H9 (cell line): ENCODE data around the gene NR1I2. TPM values are rescaled to one million over a fixed set of nuclear protein-coding genes. Genes with fewer than 3 reads are reported as not detected.
A peak's percentile ranks its signal among the peaks of the same experiment; 100 is the strongest.

Experiments used
- DNase-seq: peaks from one replicate; pipeline ENCODE4 v3.0.0-alpha.2; 2017
- H2AFZ ChIP-seq: one replicate; pipeline ENCODE4 v1.6.1; 2013; ENCODE audit warnings: mild to moderate bottlenecking, low read length, control low read depth, moderate library complexity
- H2AK5ac ChIP-seq: 2 replicates; pipeline ENCODE4 v1.6.1; 2013; ENCODE audit warnings: low read length, control low read depth, mixed read lengths; ENCODE audit not compliant: insufficient read length
- H2BK120ac ChIP-seq: one replicate; pipeline ENCODE4 v1.6.1; 2013; ENCODE audit warnings: low read depth, mild to moderate bottlenecking, low read length, control low read depth, inconsistent platforms; ENCODE audit not compliant: poor library complexity, severe bottlenecking
- H2BK12ac ChIP-seq: 2 replicates; pipeline ENCODE4 v1.6.1; 2013; ENCODE audit warnings: low read length, control low read depth, mixed read lengths, low read depth; ENCODE audit not compliant: insufficient read length
- H2BK15ac ChIP-seq: 2 replicates; pipeline ENCODE4 v1.6.1; 2013; ENCODE audit warnings: low read depth, low read length, control low read depth
- H2BK20ac ChIP-seq: one replicate; pipeline ENCODE4 v1.6.1; 2013; ENCODE audit warnings: low read depth, mild to moderate bottlenecking, low read length, control low read depth, inconsistent platforms; ENCODE audit not compliant: poor library complexity, severe bottlenecking
- H2BK5ac ChIP-seq: 2 replicates; pipeline ENCODE4 v1.6.1; 2013; ENCODE audit warnings: low read length, control low read depth, mixed read lengths; ENCODE audit not compliant: insufficient read length
- H3K14ac ChIP-seq: 2 replicates; pipeline ENCODE4 v1.6.1; 2013; ENCODE audit warnings: low read length, control low read depth; ENCODE audit not compliant: insufficient read depth
- H3K18ac ChIP-seq: 2 replicates; pipeline ENCODE4 v1.6.1; 2013; ENCODE audit warnings: low read depth, mild to moderate bottlenecking, mixed read lengths, low read length, control low read depth; ENCODE audit not compliant: insufficient read length
- H3K23ac ChIP-seq: 2 replicates; pipeline ENCODE4 v1.6.1; 2013; ENCODE audit warnings: low read length, control low read depth, mixed read lengths, low read depth; ENCODE audit not compliant: insufficient read length
- H3K23me2 ChIP-seq: 2 replicates; pipeline ENCODE4 v1.6.1; 2013; ENCODE audit warnings: low read depth, mild to moderate bottlenecking, mixed read lengths, low read length, control low read depth; ENCODE audit not compliant: insufficient read length, poor library complexity, severe bottlenecking
- H3K27ac ChIP-seq: 2 replicates; pipeline ENCODE4 v1.5.1; 2013; ENCODE audit warnings: low read length, control low read depth, mixed read lengths, low read depth; ENCODE audit not compliant: insufficient read length
- H3K27me3 ChIP-seq: 2 replicates; pipeline ENCODE4 v1.6.1; 2013; ENCODE audit warnings: low read length, control low read depth, inconsistent platforms; ENCODE audit not compliant: insufficient read depth
- H3K4ac ChIP-seq: 2 replicates; pipeline ENCODE4 v1.6.1; 2013; ENCODE audit warnings: low read depth, mild to moderate bottlenecking, control low read depth, inconsistent platforms, low read length, moderate library complexity
- H3K4me1 ChIP-seq: 2 replicates; pipeline ENCODE4 v1.6.1; 2013; ENCODE audit warnings: low read length, control low read depth, inconsistent platforms; ENCODE audit not compliant: insufficient read depth
- H3K4me2 ChIP-seq: 2 replicates; pipeline ENCODE4 v1.6.1; 2013; ENCODE audit warnings: low read length, control low read depth, mixed read lengths; ENCODE audit not compliant: insufficient read length, insufficient read depth
- H3K56ac ChIP-seq: 2 replicates; pipeline ENCODE4 v1.6.1; 2013; ENCODE audit warnings: low read depth, mild to moderate bottlenecking, mixed read lengths, low read length, control low read depth; ENCODE audit not compliant: insufficient read length
- H3K79me1 ChIP-seq: 2 replicates; pipeline ENCODE4 v1.6.1; 2013; ENCODE audit warnings: low read depth, mild to moderate bottlenecking, moderate library complexity, low read length, control low read depth, inconsistent platforms; ENCODE audit not compliant: insufficient read depth, poor library complexity, severe bottlenecking
- H3K79me2 ChIP-seq: 2 replicates; pipeline ENCODE4 v1.6.1; 2013; ENCODE audit warnings: low read length, control low read depth, inconsistent platforms; ENCODE audit not compliant: insufficient read depth
- H3K9ac ChIP-seq: 2 replicates; pipeline ENCODE4 v1.6.1; 2013; ENCODE audit warnings: low read length, control low read depth, mixed read lengths; ENCODE audit not compliant: insufficient read length; ENCODE audit errors: extremely low read depth
- H3K9me3 ChIP-seq: one replicate; pipeline ENCODE4 v1.6.1; 2013; ENCODE audit warnings: low read depth, low read length, inconsistent platforms; ENCODE audit not compliant: control insufficient read depth
- H3T11ph ChIP-seq: one replicate; pipeline ENCODE4 v1.6.1; 2013; ENCODE audit warnings: mild to moderate bottlenecking, low read length, control low read depth, inconsistent platforms
- H4K20me1 ChIP-seq: one replicate; pipeline ENCODE4 v1.6.1; 2013; ENCODE audit not compliant: control insufficient read depth, insufficient read length, insufficient read depth
- H4K5ac ChIP-seq: 2 replicates; pipeline ENCODE4 v1.6.1; 2013; ENCODE audit warnings: low read depth, mild to moderate bottlenecking, mixed read lengths, low read length, control low read depth; ENCODE audit not compliant: insufficient read length
- H4K8ac ChIP-seq: replicated peaks from 2 replicates; pipeline ENCODE4 v1.6.1; 2013; ENCODE audit warnings: low read length, control low read depth, mixed read lengths, low read depth; ENCODE audit not compliant: insufficient read length
- H4K91ac ChIP-seq: 2 replicates; pipeline ENCODE4 v1.6.1; 2013; ENCODE audit warnings: low read depth, mild to moderate bottlenecking, moderate library complexity, mixed read lengths, low read length, control low read depth; ENCODE audit not compliant: insufficient read length
- H3K27ac Mint-ChIP-seq, 3 experiments: 2 replicates in 2 of 3; 3 replicates in 1 of 3; pipeline ENCODE4 v1.8.0; 2020 to 2021; ENCODE audit warnings: mixed read lengths in 3 of 3, mild to moderate bottlenecking in 1 of 3, moderate library complexity in 1 of 3
- H3K27me3 Mint-ChIP-seq: 2 replicates; pipeline ENCODE4 v1.8.0; 2021; ENCODE audit warnings: low read depth, mild to moderate bottlenecking, moderate library complexity, mixed read lengths
- H3K36me3 Mint-ChIP-seq, 3 experiments: 2 replicates in 2 of 3; 3 replicates in 1 of 3; pipeline ENCODE4 v1.8.0; 2020 to 2021; ENCODE audit warnings: low read depth in 3 of 3, mixed read lengths in 3 of 3; ENCODE audit not compliant: insufficient read depth in 1 of 3
- H3K4me1 Mint-ChIP-seq, 2 experiments: 2 replicates each; pipeline ENCODE4 v1.8.0; 2020; ENCODE audit warnings: mixed read lengths in 2 of 2
- H3K4me3 Mint-ChIP-seq, 2 experiments: 2 replicates in 1 of 2; 3 replicates in 1 of 2; pipeline ENCODE4 v1.8.0; 2020 to 2021; ENCODE audit warnings: mild to moderate bottlenecking in 2 of 2, mixed read lengths in 2 of 2, moderate library complexity in 1 of 2
- H3K9me3 Mint-ChIP-seq, 2 experiments: 2 replicates in 1 of 2; 3 replicates in 1 of 2; pipeline ENCODE4 v1.8.0; 2020; ENCODE audit warnings: mild to moderate bottlenecking in 2 of 2, mixed read lengths in 2 of 2, moderate library complexity in 1 of 2
- CTCF ChIP-seq: fragments of 200-600 bp; sonication (generic); conservative IDR thresholded peaks from 3 replicates; pipeline ENCODE4 v1.8.0; 2021; ENCODE audit warnings: antibody characterized with exemption, mild to moderate bottlenecking
- WGBS: extraction: QIAGEN DNeasy Blood & Tissue Kit; methylation state at CpG from one replicate; pipeline ENCODE4 v1.1.7; 2013; ENCODE audit warnings: missing lambda C conversion rate, low lambda C conversion rate, mixed read lengths; ENCODE audit not compliant: insufficient read length; ENCODE audit errors: extremely low coverage; 5-methylcytosine and 5-hydroxymethylcytosine counted together
- total RNA-seq: library from RNA; stranded (reverse); gene quantifications from 2 replicates; pipeline ENCODE4 v1.2.1, GENCODE V29; 2021

Gene NR1I2
- total RNA-seq, 1 experiment from 2014 or later, result not detected

DNA sequence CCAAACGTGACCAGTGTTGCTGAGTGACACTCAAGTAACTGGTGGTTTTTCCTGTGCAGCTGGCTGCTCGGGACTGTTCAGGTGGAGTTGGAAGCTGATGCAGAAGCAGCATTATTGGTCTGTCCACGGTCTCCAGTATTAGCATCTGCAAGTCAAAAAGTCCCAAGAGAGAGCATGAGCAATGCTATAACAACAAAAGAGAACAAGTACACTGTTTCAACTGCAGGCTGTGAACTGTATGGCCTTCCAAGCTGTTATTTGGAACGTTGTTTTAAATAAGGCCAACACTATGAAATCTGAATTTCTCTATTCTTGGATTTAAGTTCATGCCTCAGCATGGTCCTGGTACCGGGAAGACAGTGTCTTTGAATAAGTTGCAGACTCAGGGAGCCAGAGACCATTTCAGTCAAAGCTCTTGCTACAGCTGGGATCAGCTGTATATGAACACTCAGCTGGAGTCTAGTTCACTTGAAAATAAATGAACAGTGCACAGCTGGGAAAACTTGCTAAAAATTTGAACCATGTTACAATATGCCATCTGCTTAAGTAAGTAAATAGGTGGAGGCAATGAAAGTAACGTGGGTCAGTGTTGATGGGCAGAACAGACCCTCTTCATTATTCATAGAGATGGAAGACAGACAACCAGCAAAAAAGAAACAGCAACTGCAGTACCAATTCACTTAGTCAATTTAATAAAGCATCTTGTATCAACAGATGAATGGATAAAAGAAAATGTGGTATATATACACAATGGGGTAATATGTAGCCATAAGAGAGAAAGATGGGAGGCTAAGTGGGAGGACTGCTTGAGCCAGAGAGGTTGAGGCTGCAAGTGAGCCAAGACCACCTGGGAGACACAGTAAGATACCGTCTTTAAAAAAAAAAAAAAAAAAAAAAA lies 45.1 kb downstream of the NR1I2 start:
- no peak overlapping the region for H4K91ac ChIP-seq
- no peak for TF ChIP-seq CTCF
- no peak overlapping the region for H3K9ac ChIP-seq
- H4K5ac ChIP-seq, result no peak overlapping the region
- H3K27ac ChIP-seq, result no peak overlapping the region
- no peak overlapping the region for H3T11ph ChIP-seq
- no peak overlapping the region for H3K14ac ChIP-seq
- no CpG with 5 or more reads among the region's 7 CpGs for WGBS
- H3K79me1 ChIP-seq, result no peaks in the 10 kb centered on the region
- no peaks in the 10 kb centered on the region for H3K23me2 ChIP-seq
- H2BK12ac ChIP-seq, result no peak overlapping the region
- H3K4me1 ChIP-seq, result peaks cover 9% of the 10 kb centered on the region
- H3K4ac ChIP-seq, result no peak overlapping the region
- H4K8ac ChIP-seq, result no peak overlapping the region
- no peaks in the 10 kb centered on the region for H4K20me1 ChIP-seq
- no peak overlapping the region for H3K4me3 Mint-ChIP-seq
- H2AFZ ChIP-seq, result no peak overlapping the region
- no peak overlapping the region for H2BK15ac ChIP-seq
- H3K9me3 Mint-ChIP-seq, result no peaks in the 10 kb centered on the region
- H3K18ac ChIP-seq, result no peak overlapping the region
- no peak overlapping the region for H3K23ac ChIP-seq
- H3K36me3 Mint-ChIP-seq, result peaks cover 3 to 5% (median 4%) of the 10 kb centered on the region in 3 experiments; a peak in 3 of 7 replicates
- H3K27me3 Mint-ChIP-seq, result no peaks in the 10 kb centered on the region
- no peaks in the 10 kb centered on the region for H3K27me3 ChIP-seq
- H2AK5ac ChIP-seq, result no peak overlapping the region
- H2BK5ac ChIP-seq, result no peak overlapping the region
- H3K56ac ChIP-seq, result no peak overlapping the region
- no peak for DNase-seq
- no peak overlapping the region for H2BK20ac ChIP-seq
- H3K27ac Mint-ChIP-seq, result peak overlapping the region in 1 of 3 experiments; percentile 72; a peak in 1 of 7 replicates
- H3K9me3 ChIP-seq, result no peaks in the 10 kb centered on the region
- no peak overlapping the region for H3K4me2 ChIP-seq
- peaks cover 44 to 50% of the 10 kb centered on the region in 2 experiments for H3K4me1 Mint-ChIP-seq
- 0 out of 2 replicates have a peak, but pooled peaks cover 2% of the 10 kb centered on the region for H3K79me2 ChIP-seq
- no peak overlapping the region for H2BK120ac ChIP-seq
